Neural cell (in vitro differentiated cells): ENCODE data around the gene DOK7. TPM values are rescaled to one million over a fixed set of nuclear protein-coding genes. Genes with fewer than 3 reads are reported as not detected.

ENCODE experiments used
- H2AFZ ChIP-seq: fragments of 200-600, 300-800 bp; sonication (generic), shearing (Covaris generic); 2 replicates; pipeline ENCODE4 v1.6.0; 2014; ENCODE audit warnings: low read depth, mild to moderate bottlenecking, antibody characterized with exemption, low read length, moderate library complexity
- H3F3A ChIP-seq: fragments of 200-600 bp; shearing (Covaris generic); 2 replicates; pipeline ENCODE4 v1.6.1; 2016; ENCODE audit warnings: mild to moderate bottlenecking, moderate library complexity, mixed read lengths, antibody characterized with exemption, low read length; ENCODE audit not compliant: insufficient read depth, poor library complexity, severe bottlenecking
- H3K27ac ChIP-seq: fragments of 200-600, 300-800 bp; sonication (generic), shearing (Covaris generic); 2 replicates; pipeline ENCODE4 v1.5.1; 2014; ENCODE audit warnings: mild to moderate bottlenecking, low read length, moderate library complexity
- H3K27me3 ChIP-seq: fragments of 300-800, 200-600 bp; sonication (generic), shearing (Covaris generic); 2 replicates; pipeline ENCODE4 v1.6.0; 2014; ENCODE audit warnings: mild to moderate bottlenecking, low read depth, low read length, moderate library complexity; ENCODE audit not compliant: insufficient read depth
- H3K36me3 ChIP-seq: fragments of 300-800, 200-600 bp; sonication (generic), shearing (Covaris generic); 2 replicates; pipeline ENCODE4 v1.5.1; 2014; ENCODE audit warnings: mild to moderate bottlenecking, antibody characterized with exemption, low read length, moderate library complexity; ENCODE audit not compliant: insufficient read depth
- H3K4me2 ChIP-seq: fragments of 300-800, 200-600 bp; sonication (generic), shearing (Covaris generic); 2 replicates; pipeline ENCODE4 v1.6.0; 2014; ENCODE audit warnings: mild to moderate bottlenecking, low read length
- H3K4me3 ChIP-seq: fragments of 300-800, 200-600 bp; sonication (generic), shearing (Covaris generic); 2 replicates; pipeline ENCODE4 v1.5.1; 2014; ENCODE audit warnings: mild to moderate bottlenecking, low read length, moderate library complexity
- H3K79me2 ChIP-seq: fragments of 200-600 bp; shearing (Covaris generic); replicated peaks from 2 replicates; pipeline ENCODE4 v1.6.0; 2014; ENCODE audit warnings: mild to moderate bottlenecking, low read length, moderate library complexity; ENCODE audit not compliant: insufficient read depth
- H3K9ac ChIP-seq: fragments of 300-800, 200-600 bp; sonication (generic), shearing (Covaris generic); 2 replicates; pipeline ENCODE4 v1.6.1; 2016; ENCODE audit warnings: mild to moderate bottlenecking, low read length, mixed read lengths
- H3K9me2 ChIP-seq: fragments of 200-600 bp; shearing (Covaris generic); 2 replicates; pipeline ENCODE4 v1.6.1; 2016; ENCODE audit warnings: mild to moderate bottlenecking, low read length, mixed read lengths; ENCODE audit not compliant: insufficient read depth
- H3K9me3 ChIP-seq: fragments of 200-600, 300-800 bp; sonication (generic), shearing (Covaris generic); 2 replicates; pipeline ENCODE4 v1.6.1; 2016; ENCODE audit warnings: mild to moderate bottlenecking, mixed run types, low read length, moderate library complexity, mixed read lengths
- H4K20me1 ChIP-seq: fragments of 200-600 bp; shearing (Covaris generic); 2 replicates; pipeline ENCODE4 v1.6.1; 2016; ENCODE audit warnings: mild to moderate bottlenecking, mixed run types; ENCODE audit not compliant: insufficient read depth
- EP300 ChIP-seq: fragments of 450-650 bp; conservative IDR thresholded peaks from 2 replicates; pipeline ENCODE4 v1.6.1; 2014; ENCODE audit warnings: antibody characterized with exemption, mild to moderate bottlenecking, moderate library complexity; ENCODE audit not compliant: poor library complexity, severe bottlenecking
- EZH2 ChIP-seq: fragments of 200-600, 300-800 bp; shearing (Covaris generic), sonication (generic); IDR thresholded peaks from 2 replicates; pipeline ENCODE4 v1.6.1; 2014; ENCODE audit warnings: antibody characterized with exemption, low read length, borderline replicate concordance, mild to moderate bottlenecking; ENCODE audit not compliant: insufficient read depth, poor library complexity, severe bottlenecking
- MXI1 ChIP-seq: fragments of 450-650 bp; conservative IDR thresholded peaks from 2 replicates; pipeline ENCODE4 v1.6.1; 2014; ENCODE audit warnings: antibody characterized with exemption, mild to moderate bottlenecking; ENCODE audit not compliant: poor library complexity, severe bottlenecking
- POLR2AphosphoS5 ChIP-seq: IDR thresholded peaks from 2 replicates; pipeline ENCODE4 v1.6.1; 2012
- RAD21 ChIP-seq: fragments of 450-650 bp; conservative IDR thresholded peaks from 2 replicates; pipeline ENCODE4 v1.6.1; 2014; ENCODE audit warnings: antibody characterized with exemption, mild to moderate bottlenecking, moderate library complexity
- SMC3 ChIP-seq: fragments of 450-650 bp; conservative IDR thresholded peaks from 2 replicates; pipeline ENCODE4 v1.6.1; 2014; ENCODE audit warnings: antibody characterized with exemption, mild to moderate bottlenecking, moderate library complexity; ENCODE audit not compliant: poor library complexity
- TAF1 ChIP-seq: IDR thresholded peaks from 2 replicates; pipeline ENCODE4 v1.6.1; 2012; ENCODE audit warnings: low read depth
- polyA plus RNA-seq: library from polyadenylated mRNA; depleted of rRNA; stranded (reverse); fragments of >200 nt; gene quantifications from 2 replicates; pipeline ENCODE4 v1.2.3, GENCODE V29; 2014
- TF ChIP-seq, protein P1 (sequence below): IDR thresholded peaks from 2 replicates; pipeline ENCODE4 v1.6.1; 2012; ENCODE audit warnings: borderline replicate concordance
- TF ChIP-seq, protein P2 (sequence below): fragments of 450-650 bp; IDR thresholded peaks from 2 replicates; pipeline ENCODE4 v1.5.1; 2014; ENCODE audit warnings: antibody characterized with exemption, mild to moderate bottlenecking, moderate library complexity; ENCODE audit not compliant: poor library complexity, severe bottlenecking

The DOK7 gene
- polyA plus RNA-seq, 1 donor from 2014 or later = 0.66 TPM

DNA sequence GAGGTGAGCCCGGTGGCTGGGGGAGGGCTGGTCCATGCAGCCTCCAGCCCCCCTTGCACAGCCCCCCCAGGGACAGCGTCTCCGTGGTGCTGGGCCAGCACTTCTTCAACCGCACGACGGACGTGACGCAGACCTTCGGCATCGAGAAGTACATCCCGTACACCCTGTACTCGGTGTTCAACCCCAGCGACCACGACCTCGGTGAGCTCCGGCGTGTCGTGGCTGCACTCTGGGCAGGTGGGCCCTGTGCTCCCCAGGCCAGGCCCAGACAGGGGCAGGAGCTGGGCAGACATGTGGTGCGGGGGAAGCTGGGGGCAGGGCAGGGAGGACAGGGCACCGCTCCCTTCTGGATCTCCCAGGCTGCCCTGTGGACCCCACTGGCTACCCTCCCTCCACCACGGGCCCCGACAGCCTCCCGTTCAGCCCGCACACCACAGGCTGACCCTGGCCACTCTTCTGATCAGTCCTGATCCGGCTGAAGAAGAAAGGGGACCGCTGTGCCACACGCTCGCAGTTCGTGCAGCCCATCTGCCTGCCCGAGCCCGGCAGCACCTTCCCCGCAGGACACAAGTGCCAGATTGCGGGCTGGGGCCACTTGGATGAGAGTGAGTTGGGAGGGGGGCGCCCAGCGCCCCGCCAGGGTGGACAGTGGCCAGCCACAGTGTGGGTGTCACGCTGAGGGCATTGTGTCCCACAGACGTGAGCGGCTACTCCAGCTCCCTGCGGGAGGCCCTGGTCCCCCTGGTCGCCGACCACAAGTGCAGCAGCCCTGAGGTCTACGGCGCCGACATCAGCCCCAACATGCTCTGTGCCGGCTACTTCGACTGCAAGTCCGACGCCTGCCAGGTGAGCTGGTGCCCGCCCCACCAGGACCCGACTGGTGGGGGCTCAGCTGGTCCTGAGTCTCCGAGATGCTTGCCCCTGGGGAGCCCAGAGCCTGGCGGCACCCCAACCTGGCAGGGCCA, 15.4 kb upstream of the DOK7 start:
- no peak for TF ChIP-seq TAF1
- TF ChIP-seq, protein P1, sequence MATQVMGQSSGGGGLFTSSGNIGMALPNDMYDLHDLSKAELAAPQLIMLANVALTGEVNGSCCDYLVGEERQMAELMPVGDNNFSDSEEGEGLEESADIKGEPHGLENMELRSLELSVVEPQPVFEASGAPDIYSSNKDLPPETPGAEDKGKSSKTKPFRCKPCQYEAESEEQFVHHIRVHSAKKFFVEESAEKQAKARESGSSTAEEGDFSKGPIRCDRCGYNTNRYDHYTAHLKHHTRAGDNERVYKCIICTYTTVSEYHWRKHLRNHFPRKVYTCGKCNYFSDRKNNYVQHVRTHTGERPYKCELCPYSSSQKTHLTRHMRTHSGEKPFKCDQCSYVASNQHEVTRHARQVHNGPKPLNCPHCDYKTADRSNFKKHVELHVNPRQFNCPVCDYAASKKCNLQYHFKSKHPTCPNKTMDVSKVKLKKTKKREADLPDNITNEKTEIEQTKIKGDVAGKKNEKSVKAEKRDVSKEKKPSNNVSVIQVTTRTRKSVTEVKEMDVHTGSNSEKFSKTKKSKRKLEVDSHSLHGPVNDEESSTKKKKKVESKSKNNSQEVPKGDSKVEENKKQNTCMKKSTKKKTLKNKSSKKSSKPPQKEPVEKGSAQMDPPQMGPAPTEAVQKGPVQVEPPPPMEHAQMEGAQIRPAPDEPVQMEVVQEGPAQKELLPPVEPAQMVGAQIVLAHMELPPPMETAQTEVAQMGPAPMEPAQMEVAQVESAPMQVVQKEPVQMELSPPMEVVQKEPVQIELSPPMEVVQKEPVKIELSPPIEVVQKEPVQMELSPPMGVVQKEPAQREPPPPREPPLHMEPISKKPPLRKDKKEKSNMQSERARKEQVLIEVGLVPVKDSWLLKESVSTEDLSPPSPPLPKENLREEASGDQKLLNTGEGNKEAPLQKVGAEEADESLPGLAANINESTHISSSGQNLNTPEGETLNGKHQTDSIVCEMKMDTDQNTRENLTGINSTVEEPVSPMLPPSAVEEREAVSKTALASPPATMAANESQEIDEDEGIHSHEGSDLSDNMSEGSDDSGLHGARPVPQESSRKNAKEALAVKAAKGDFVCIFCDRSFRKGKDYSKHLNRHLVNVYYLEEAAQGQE = no peak
- TF ChIP-seq, protein P2, sequence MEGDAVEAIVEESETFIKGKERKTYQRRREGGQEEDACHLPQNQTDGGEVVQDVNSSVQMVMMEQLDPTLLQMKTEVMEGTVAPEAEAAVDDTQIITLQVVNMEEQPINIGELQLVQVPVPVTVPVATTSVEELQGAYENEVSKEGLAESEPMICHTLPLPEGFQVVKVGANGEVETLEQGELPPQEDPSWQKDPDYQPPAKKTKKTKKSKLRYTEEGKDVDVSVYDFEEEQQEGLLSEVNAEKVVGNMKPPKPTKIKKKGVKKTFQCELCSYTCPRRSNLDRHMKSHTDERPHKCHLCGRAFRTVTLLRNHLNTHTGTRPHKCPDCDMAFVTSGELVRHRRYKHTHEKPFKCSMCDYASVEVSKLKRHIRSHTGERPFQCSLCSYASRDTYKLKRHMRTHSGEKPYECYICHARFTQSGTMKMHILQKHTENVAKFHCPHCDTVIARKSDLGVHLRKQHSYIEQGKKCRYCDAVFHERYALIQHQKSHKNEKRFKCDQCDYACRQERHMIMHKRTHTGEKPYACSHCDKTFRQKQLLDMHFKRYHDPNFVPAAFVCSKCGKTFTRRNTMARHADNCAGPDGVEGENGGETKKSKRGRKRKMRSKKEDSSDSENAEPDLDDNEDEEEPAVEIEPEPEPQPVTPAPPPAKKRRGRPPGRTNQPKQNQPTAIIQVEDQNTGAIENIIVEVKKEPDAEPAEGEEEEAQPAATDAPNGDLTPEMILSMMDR = no peak
- TF ChIP-seq POLR2AphosphoS5 = no peak
- H3K27ac ChIP-seq = no peak overlapping the region
- H3K4me2 ChIP-seq = no peak overlapping the region
- no peaks in the 10 kb centered on the region for H4K20me1 ChIP-seq
- H3K79me2 ChIP-seq = no peaks in the 10 kb centered on the region
- no peaks in the 10 kb centered on the region for H3K27me3 ChIP-seq
- H3K36me3 ChIP-seq = no peaks in the 10 kb centered on the region
- no peak overlapping the region for H3K4me3 ChIP-seq
- no peaks in the 10 kb centered on the region for H3K9me3 ChIP-seq
- no peaks in the 10 kb centered on the region for H3F3A ChIP-seq
- no peak overlapping the region for H2AFZ ChIP-seq
- H3K9ac ChIP-seq = no peak overlapping the region
- no peaks in the 10 kb centered on the region for H3K9me2 ChIP-seq

DNA sequence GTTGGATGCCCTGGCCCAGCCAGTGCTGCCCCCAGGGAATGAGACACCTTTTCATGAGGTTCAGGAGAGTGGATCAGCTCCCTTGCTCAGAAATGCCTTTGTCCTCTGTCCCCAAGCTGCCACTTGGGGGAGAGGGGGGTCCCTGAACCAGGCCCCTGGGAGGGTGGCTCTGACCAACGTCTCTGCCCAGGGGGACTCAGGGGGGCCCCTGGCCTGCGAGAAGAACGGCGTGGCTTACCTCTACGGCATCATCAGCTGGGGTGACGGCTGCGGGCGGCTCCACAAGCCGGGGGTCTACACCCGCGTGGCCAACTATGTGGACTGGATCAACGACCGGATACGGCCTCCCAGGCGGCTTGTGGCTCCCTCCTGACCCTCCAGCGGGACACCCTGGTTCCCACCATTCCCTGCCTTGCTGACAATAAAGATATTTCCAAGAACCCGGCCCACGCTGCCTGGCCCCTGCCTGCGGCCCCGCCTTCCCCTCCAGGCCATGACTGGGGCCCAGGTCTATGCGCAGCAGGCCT, 14.0 kb upstream of the DOK7 start:
- no peak overlapping the region for H3K9ac ChIP-seq
- no peaks in the 10 kb centered on the region for H3F3A ChIP-seq
- no peaks in the 10 kb centered on the region for H4K20me1 ChIP-seq
- H3K4me3 ChIP-seq = no peak overlapping the region
- H3K9me3 ChIP-seq = no peaks in the 10 kb centered on the region
- no peaks in the 10 kb centered on the region for H3K9me2 ChIP-seq
- no peaks in the 10 kb centered on the region for H3K79me2 ChIP-seq
- H3K4me2 ChIP-seq = no peak overlapping the region
- no peaks in the 10 kb centered on the region for H3K36me3 ChIP-seq
- TF ChIP-seq TAF1 = no peak
- TF ChIP-seq EZH2 = no peak
- TF ChIP-seq, protein P1 = no peak
- TF ChIP-seq RAD21 = no peak
- TF ChIP-seq, protein P2 = no peak
- no peak for TF ChIP-seq MXI1
- no peak for TF ChIP-seq POLR2AphosphoS5
- TF ChIP-seq EP300 = no peak
- no peak for TF ChIP-seq SMC3
- H3K27me3 ChIP-seq = no peaks in the 10 kb centered on the region
- no peak overlapping the region for H3K27ac ChIP-seq
- H2AFZ ChIP-seq = no peak overlapping the region
